ENCODE results near the gene DIAPH1.

The DIAPH1 gene

GRCh38 chr5:141508798-141509611, 109.8 kb downstream of the DIAPH1 start:
- no peaks in the 10 kb centered on the region for H4K20me1 ChIP-seq (ENCODE audit: control insufficient read depth, insufficient read depth, low read depth, low read length)
- no peaks in the 10 kb centered on the region for H3K27me3 ChIP-seq (ENCODE audit: control insufficient read depth, low read length)
- H3K4me3 ChIP-seq (ENCODE audit: low read length), result peak overlapping the region; percentile 79
- H3K9me2 ChIP-seq (replicated peaks; ENCODE audit: control insufficient read depth, low read length), result no peaks in the 10 kb centered on the region
- peak overlapping the region; percentile 100 for H3K27ac ChIP-seq (ENCODE audit: low read depth, low read length)
- peaks cover 42% of the 10 kb centered on the region for H3K79me2 ChIP-seq (ENCODE audit: control insufficient read depth, low read length)
- H3K4me1 ChIP-seq (ENCODE audit: control insufficient read depth, low read length), result peaks cover 100% of the 10 kb centered on the region
- TF ChIP-seq EZH2phosphoT487 (IDR thresholded peaks at IDR 0.05; ENCODE audit: borderline replicate concordance, low read length), result no peak
- TF ChIP-seq CTCF (IDR thresholded peaks at IDR 0.05; ENCODE audit: low read depth, low read length, poor library complexity, severe bottlenecking), result no peak
- H3K36me3 ChIP-seq (ENCODE audit: control insufficient read depth, low read length), result peaks cover 82% of the 10 kb centered on the region
- H3K4me2 ChIP-seq (ENCODE audit: low read length), result peak overlapping the region; percentile 97
- peaks cover 59% of the 10 kb centered on the region for H3F3A ChIP-seq (ENCODE audit: control insufficient read depth, insufficient read depth)
- no peaks in the 10 kb centered on the region for H3K9me3 ChIP-seq (ENCODE audit: control insufficient read depth, insufficient read depth, low read length)

GRCh38 chr5:141508440-141508797, 110.4 kb downstream of the DIAPH1 start:
- H3K79me2 ChIP-seq (ENCODE audit: control insufficient read depth, low read length), result peaks cover 47% of the 10 kb centered on the region
- no peaks in the 10 kb centered on the region for H3K9me3 ChIP-seq (ENCODE audit: control insufficient read depth, insufficient read depth, low read length)
- no peaks in the 10 kb centered on the region for H4K20me1 ChIP-seq (ENCODE audit: control insufficient read depth, insufficient read depth, low read depth, low read length)
- H3K9me2 ChIP-seq (replicated peaks; ENCODE audit: control insufficient read depth, low read length), result no peaks in the 10 kb centered on the region
- peak overlapping the region; percentile 79 for H3K4me3 ChIP-seq (ENCODE audit: low read length)
- no peak for TF ChIP-seq EZH2phosphoT487 (IDR thresholded peaks at IDR 0.05; ENCODE audit: borderline replicate concordance, low read length)
- TF ChIP-seq CTCF (IDR thresholded peaks at IDR 0.05; ENCODE audit: low read depth, low read length, poor library complexity, severe bottlenecking), result no peak
- H3K4me1 ChIP-seq (ENCODE audit: control insufficient read depth, low read length), result peaks cover 100% of the 10 kb centered on the region
- H3K27me3 ChIP-seq (ENCODE audit: control insufficient read depth, low read length), result no peaks in the 10 kb centered on the region
- peak overlapping the region; percentile 100 for H3K27ac ChIP-seq (ENCODE audit: low read depth, low read length)
- peaks cover 83% of the 10 kb centered on the region for H3K36me3 ChIP-seq (ENCODE audit: control insufficient read depth, low read length)
- peak overlapping the region; percentile 97 for H3K4me2 ChIP-seq (ENCODE audit: low read length)
- H3F3A ChIP-seq (ENCODE audit: control insufficient read depth, insufficient read depth), result peaks cover 55% of the 10 kb centered on the region

GRCh38 chr5:141507387-141508091, 111.3 kb downstream of the DIAPH1 start:
- no peaks in the 10 kb centered on the region for H4K20me1 ChIP-seq (ENCODE audit: control insufficient read depth, insufficient read depth, low read depth, low read length)
- TF ChIP-seq EZH2phosphoT487 (IDR thresholded peaks at IDR 0.05; ENCODE audit: borderline replicate concordance, low read length) (no peak), CTCF (IDR thresholded peaks at IDR 0.05; ENCODE audit: low read depth, low read length, poor library complexity, severe bottlenecking) (no peak)
- H3K9me3 ChIP-seq (ENCODE audit: control insufficient read depth, insufficient read depth, low read length), result no peaks in the 10 kb centered on the region
- H3F3A ChIP-seq (ENCODE audit: control insufficient read depth, insufficient read depth), result peaks cover 47% of the 10 kb centered on the region
- peaks cover 50% of the 10 kb centered on the region for H3K79me2 ChIP-seq (ENCODE audit: control insufficient read depth, low read length)
- peak overlapping the region; percentile 79 for H3K4me3 ChIP-seq (ENCODE audit: low read length)
- H3K27me3 ChIP-seq (ENCODE audit: control insufficient read depth, low read length), result no peaks in the 10 kb centered on the region
- H3K36me3 ChIP-seq (ENCODE audit: control insufficient read depth, low read length), result peaks cover 82% of the 10 kb centered on the region
- H3K9me2 ChIP-seq (replicated peaks; ENCODE audit: control insufficient read depth, low read length), result no peaks in the 10 kb centered on the region
- H3K27ac ChIP-seq (ENCODE audit: low read depth, low read length), result peak overlapping the region; percentile 100
- peak overlapping the region; percentile 97 for H3K4me2 ChIP-seq (ENCODE audit: low read length)
- H3K4me1 ChIP-seq (ENCODE audit: control insufficient read depth, low read length), result peaks cover 96% of the 10 kb centered on the region

All from DOHH2 (cell line).